MM.1S (cell line): Measurements from ENCODE around the gene MAP4.

Experiments used
- EZH2 ChIP-seq: fragments of 300-600 bp; sonication (generic); optimal IDR thresholded peaks from 2 replicates; pipeline ENCODE3; 2017; ENCODE audit warnings: low read depth, mild to moderate bottlenecking, antibody characterized with exemption, low read length, mixed read lengths
- EZH2phosphoT487 ChIP-seq: fragments of 300-600 bp; sonication (generic); IDR thresholded peaks from 2 replicates; pipeline ENCODE4 v1.6.1; 2018; ENCODE audit warnings: antibody characterized with exemption, low read length

- TF ChIP-seq EZH2 (no peak), EZH2phosphoT487 (no peak)
Observed at GRCh38 chr3:47849186-47849698, 167.0 kb downstream of the MAP4 start.
